SHP77 treated with DMSO at 0.1 percent for 48 hours (cell line): ENCODE results near the gene TMPRSS4.

Experiments
- DNase-seq: peaks from one replicate; lab custom pipeline; 2025; lab: John Stamatoyannopoulos, UW

Gene TMPRSS4

GRCh38 chr11:118076754-118077281, at the start of gene TMPRSS4:
TSS of gene TMPRSS4 (plus strand) at chr11:118077078. CDS start at chr11:118077303, 225 bp downstream.
- DNase-seq = no peak

- DNase-seq = no peak
Measured at GRCh38 chr11:118027694-118028093, 49.2 kb upstream of the TMPRSS4 start.

GRCh38 chr11:118028626-118029025, 48.3 kb upstream of the TMPRSS4 start:
- DNase-seq = no peak

- DNase-seq = no peak
Measured at GRCh38 chr11:118033443-118033842, 43.4 kb upstream of the TMPRSS4 start.

- DNase-seq = no peak
Measured at GRCh38 chr11:118042141-118042540, 34.7 kb upstream of the TMPRSS4 start.

GRCh38 chr11:118042796-118043195, 34.1 kb upstream of the TMPRSS4 start:
- no peak for DNase-seq

GRCh38 chr11:118045191-118045590, 31.7 kb upstream of the TMPRSS4 start:
- no peak for DNase-seq

GRCh38 chr11:118046051-118046963, 30.6 kb upstream of the TMPRSS4 start:
- no peak for DNase-seq

- no peak for DNase-seq
Measured at GRCh38 chr11:118046964-118047700, 29.7 kb upstream of the TMPRSS4 start.

- no peak for DNase-seq
Measured at GRCh38 chr11:118047749-118048148, 29.1 kb upstream of the TMPRSS4 start.

- no peak for DNase-seq
Measured at GRCh38 chr11:118048472-118049370, 28.2 kb upstream of the TMPRSS4 start.

GRCh38 chr11:118049771-118050170, 27.1 kb upstream of the TMPRSS4 start:
- DNase-seq = no peak

- no peak for DNase-seq
Measured at GRCh38 chr11:118050208-118050891, 26.5 kb upstream of the TMPRSS4 start.

- no peak for DNase-seq
Measured at GRCh38 chr11:118051136-118051610, 25.7 kb upstream of the TMPRSS4 start.

- no peak for DNase-seq
Measured at GRCh38 chr11:118051611-118052461, 25.0 kb upstream of the TMPRSS4 start.

GRCh38 chr11:118052581-118053206, 24.2 kb upstream of the TMPRSS4 start:
- no peak for DNase-seq

GRCh38 chr11:118054712-118055640, 21.9 kb upstream of the TMPRSS4 start:
- DNase-seq = no peak

GRCh38 chr11:118055966-118056365, 20.9 kb upstream of the TMPRSS4 start:
- no peak for DNase-seq
